Smooth muscle cell (in vitro differentiated cells): Measurements from ENCODE around the gene OR2W3. TPM values are rescaled to one million over a fixed set of nuclear protein-coding genes. Genes with fewer than 3 reads are reported as not detected.

Experiments used
- DNase-seq: peaks from one replicate; lab custom pipeline; 2025; ENCODE audit not compliant: unreplicated experiment; lab: John Stamatoyannopoulos, UW
- H2AFZ ChIP-seq: fragments of 200-600 bp; sonication (generic); 2 replicates; pipeline ENCODE4 v1.6.0; 2016; ENCODE audit warnings: antibody characterized with exemption, low read depth, mild to moderate bottlenecking
- H3F3A ChIP-seq: fragments of 200-600 bp; sonication (generic); 2 replicates; pipeline ENCODE4 v1.6.0; 2017; ENCODE audit warnings: antibody characterized with exemption, low read depth
- H3K27ac ChIP-seq: fragments of 200-600 bp; sonication (generic); 2 replicates; pipeline ENCODE4 v1.5.1; 2016; ENCODE audit warnings: low read depth, mild to moderate bottlenecking
- H3K27me3 ChIP-seq: fragments of 200-600 bp; sonication (generic); 2 replicates; pipeline ENCODE4 v1.6.1; 2016; ENCODE audit warnings: low read depth, mild to moderate bottlenecking
- H3K36me3 ChIP-seq: fragments of 200-600 bp; sonication (generic); 2 replicates; pipeline ENCODE4 v1.5.1; 2016; ENCODE audit warnings: low read depth
- H3K4me1 ChIP-seq: fragments of 200-600 bp; sonication (generic); 2 replicates; pipeline ENCODE4 v1.5.1; 2016; ENCODE audit warnings: low read depth
- H3K4me2 ChIP-seq: fragments of 200-600 bp; sonication (generic); 2 replicates; pipeline ENCODE4 v1.6.0; 2016; ENCODE audit warnings: mild to moderate bottlenecking
- H3K4me3 ChIP-seq: fragments of 200-600 bp; sonication (generic); 2 replicates; pipeline ENCODE4 v1.5.1; 2016; ENCODE audit warnings: mild to moderate bottlenecking
- H3K79me2 ChIP-seq: fragments of 200-600 bp; sonication (generic); 2 replicates; pipeline ENCODE4 v1.6.0; 2016; ENCODE audit warnings: low read depth, mild to moderate bottlenecking
- H3K9ac ChIP-seq: fragments of 200-600 bp; sonication (generic); 2 replicates; pipeline ENCODE4 v1.6.0; 2016; ENCODE audit warnings: low read depth
- H3K9me3 ChIP-seq: fragments of 200-600 bp; sonication (generic); replicated peaks from 2 replicates; pipeline ENCODE4 v1.5.1; 2016; ENCODE audit warnings: low read depth
- H4K20me1 ChIP-seq: fragments of 200-600 bp; sonication (generic); 2 replicates; pipeline ENCODE4 v1.6.0; 2016; ENCODE audit warnings: low read depth
- CTCF ChIP-seq: fragments of 200-600 bp; sonication (generic); IDR thresholded peaks from 2 replicates; pipeline ENCODE4 v1.5.1; 2017; ENCODE audit warnings: borderline replicate concordance, mild to moderate bottlenecking, antibody characterized with exemption; ENCODE audit not compliant: insufficient read depth, poor library complexity, severe bottlenecking
- WGBS: methylation state at CpG from one replicate; pipeline ENCODE4 v1.1.7; 2016; ENCODE audit warnings: low lambda C conversion rate; 5-methylcytosine and 5-hydroxymethylcytosine counted together
- polyA plus RNA-seq: library from polyadenylated mRNA; unstranded; fragments of >200 nt; fragmentation: Nextera tagmentation; extraction: Ambion mirVana; gene quantifications from 2 replicates; pipeline ENCODE4 v1.2.1, GENCODE V29; 2016
- total RNA-seq: library from RNA; depleted of rRNA; stranded (reverse); fragments of >200 nt; gene quantifications from 2 replicates; pipeline ENCODE4 v1.2.3, GENCODE V29; 2014

The OR2W3 gene
- total RNA-seq = 0.18 TPM in 1 of 2 replicates, not detected in the other
- not detected in 2 replicates for polyA plus RNA-seq

- Histone ChIP-seq H3K27me3 (no peaks in the 10 kb centered on the region), H3K4me3 (no peak within 1 kb of the TSS), H3K27ac (no peak within 1 kb of the TSS), H3K9ac (no peak within 1 kb of the TSS), H2AFZ (no peak within 1 kb of the TSS), H3K9me3 (no peaks in the 10 kb centered on the region), H3K4me2 (no peak within 1 kb of the TSS), H3F3A (no peaks in the 10 kb centered on the region), H3K79me2 (no peaks in the 10 kb centered on the region), H3K36me3 (no peaks in the 10 kb centered on the region), H3K4me1 (no peaks in the 10 kb centered on the region), H4K20me1 (no peaks in the 10 kb centered on the region)
- no peak for DNase-seq
- no peak for TF ChIP-seq CTCF
- WGBS = 37% methylated on average over 2 of the region's 2 CpGs
Measured at GRCh38 chr1:247895163-247895637, at the start of gene OR2W3. Gene OR2W3, plus strand, starts transcription at chr1:247895587. Its CDS starts 0 bp downstream, at chr1:247895587.

GRCh38 chr1:247845693-247846017, 49.7 kb upstream of the OR2W3 start:
- Histone ChIP-seq H3K9ac (no peak overlapping the region), H3K27me3 (no peaks in the 10 kb centered on the region), H3K4me1 (no peaks in the 10 kb centered on the region), H3K27ac (no peak overlapping the region), H3K79me2 (no peaks in the 10 kb centered on the region), H2AFZ (no peak overlapping the region), H3K4me2 (no peak overlapping the region), H4K20me1 (no peaks in the 10 kb centered on the region), H3F3A (no peaks in the 10 kb centered on the region), H3K4me3 (no peak overlapping the region), H3K36me3 (no peaks in the 10 kb centered on the region), H3K9me3 (peaks cover 4% of the 10 kb centered on the region)
- 68% methylated on average over 5 of the region's 5 CpGs for WGBS
- no peak for TF ChIP-seq CTCF
- no peak for DNase-seq

GRCh38 chr1:247848346-247848745, 47.0 kb upstream of the OR2W3 start:
- Histone ChIP-seq H3K79me2 (no peaks in the 10 kb centered on the region), H3K4me1 (no peaks in the 10 kb centered on the region), H3K27me3 (no peaks in the 10 kb centered on the region), H3K9me3 (peaks cover 4% of the 10 kb centered on the region), H3K9ac (no peak overlapping the region), H3F3A (no peaks in the 10 kb centered on the region), H3K4me2 (no peak overlapping the region), H3K27ac (no peak overlapping the region), H4K20me1 (no peaks in the 10 kb centered on the region), H3K36me3 (no peaks in the 10 kb centered on the region), H2AFZ (no peak overlapping the region), H3K4me3 (no peak overlapping the region)
- no peak for DNase-seq
- TF ChIP-seq CTCF = no peak
- 81% methylated on average over 7 of the region's 7 CpGs for WGBS

- 69% methylated on average over 1 of the region's 1 CpG for WGBS
Measured at GRCh38 chr1:247849616-247850015, 45.8 kb upstream of the OR2W3 start.

More at GRCh38 chr1:247849616-247850015, 45.8 kb upstream of the OR2W3 start:
- DNase-seq = no peak
- H3K27me3 ChIP-seq = no peaks in the 10 kb centered on the region
- no peaks in the 10 kb centered on the region for H3K79me2 ChIP-seq
- no peak overlapping the region for H3K4me3 ChIP-seq
- H3F3A ChIP-seq = no peaks in the 10 kb centered on the region
- peaks cover 4% of the 10 kb centered on the region for H3K9me3 ChIP-seq
- no peaks in the 10 kb centered on the region for H3K4me1 ChIP-seq
- no peak for TF ChIP-seq CTCF
- no peak overlapping the region for H3K9ac ChIP-seq
- H4K20me1 ChIP-seq = no peaks in the 10 kb centered on the region
- H2AFZ ChIP-seq = no peak overlapping the region
- no peak overlapping the region for H3K4me2 ChIP-seq
- no peaks in the 10 kb centered on the region for H3K36me3 ChIP-seq
- no peak overlapping the region for H3K27ac ChIP-seq
